Suprapubic skin (tissue), 4 donors: ENCODE data around the gene CPPED1. TPM values are rescaled to one million over a fixed set of nuclear protein-coding genes. Genes with fewer than 3 reads are reported as not detected.

Experiments
- DNase-seq, 2 donors: peaks; one replicate each; pipeline ENCODE4 v3.0.0-alpha.2; 2019; ENCODE audit warnings: low spot score in 2 of 2
- H3K27ac ChIP-seq: fragments of 200-600 bp; sonication (generic); one replicate; pipeline ENCODE4 v1.5.1; 2019
- H3K27me3 ChIP-seq: fragments of 200-600 bp; sonication (generic); one replicate; pipeline ENCODE4 v1.5.1; 2019
- H3K36me3 ChIP-seq: fragments of 200-600 bp; sonication (generic); one replicate; pipeline ENCODE4 v1.5.1; 2019
- H3K4me1 ChIP-seq: fragments of 200-600 bp; sonication (generic); one replicate; pipeline ENCODE4 v1.5.1; 2019
- H3K4me3 ChIP-seq: fragments of 200-600 bp; sonication (generic); one replicate; pipeline ENCODE4 v1.5.1; 2019; ENCODE audit warnings: mild to moderate bottlenecking
- H3K9me3 ChIP-seq: fragments of 200-600 bp; sonication (generic); one replicate; pipeline ENCODE4 v1.5.1; 2019
- CTCF ChIP-seq, 2 donors: fragments of 200-600 bp in 1 of 2; fragments of 450-650 bp in 1 of 2; sonication (generic) in 1 of 2; IDR thresholded peaks; one replicate each; pipeline ENCODE4 v1.5.1; 2016 to 2019; ENCODE audit warnings: antibody characterized with exemption in 2 of 2, mild to moderate bottlenecking in 1 of 2, moderate library complexity in 1 of 2
- EP300 ChIP-seq: sonication (generic); formaldehyde crosslinking; IDR thresholded peaks from one replicate; pipeline ENCODE4 v1.6.1; 2017; ENCODE audit warnings: antibody characterized with exemption
- POLR2A ChIP-seq, 2 donors: fragments of 450-650 bp; IDR thresholded peaks; one replicate each; pipeline ENCODE4 v1.6.1; 2017; ENCODE audit warnings: antibody characterized with exemption in 2 of 2, mild to moderate bottlenecking in 2 of 2, moderate library complexity in 2 of 2
- POLR2AphosphoS5 ChIP-seq, 3 donors: sonication (generic); formaldehyde crosslinking; IDR thresholded peaks; one replicate each; pipeline ENCODE4 v1.6.1; 2017; ENCODE audit warnings: antibody characterized with exemption in 3 of 3
- WGBS: methylation state at CpG from one replicate; pipeline ENCODE4 v1.1.5; 2018; 5-methylcytosine and 5-hydroxymethylcytosine counted together
- total RNA-seq, 4 donors: library from RNA; depleted of rRNA; stranded (reverse); fragments of >200 nt; gene quantifications; one replicate each; pipeline ENCODE4 v1.1.0, GENCODE V29; 2016

Gene CPPED1
- total RNA-seq, 4 donors from 2014 or later, result 8.7 to 13.3 (median 10.7) TPM

GRCh38 chr16:12617401-12617819 lies 186.3 kb downstream of the CPPED1 start:
- DNase-seq, result no peak
- no peak overlapping the region for H3K27ac ChIP-seq
- no peaks in the 10 kb centered on the region for H3K27me3 ChIP-seq
- no peak overlapping the region for H3K4me3 ChIP-seq
- TF ChIP-seq CTCF (IDR thresholded peaks at IDR 0.05), result no peak
- TF ChIP-seq POLR2AphosphoS5 (IDR thresholded peaks at IDR 0.05), result no peak
- no peak for TF ChIP-seq POLR2A (IDR thresholded peaks at IDR 0.05)
- TF ChIP-seq EP300, result no peak
- H3K36me3 ChIP-seq, result no peaks in the 10 kb centered on the region
- WGBS, result 70% methylated on average over 9 of the region's 9 CpGs
- H3K4me1 ChIP-seq, result no peaks in the 10 kb centered on the region
- H3K9me3 ChIP-seq, result no peaks in the 10 kb centered on the region

- TF ChIP-seq EP300, result no peak
- no peak for TF ChIP-seq POLR2AphosphoS5 (IDR thresholded peaks at IDR 0.05)
- no peak for TF ChIP-seq POLR2A (IDR thresholded peaks at IDR 0.05)
- no peak for TF ChIP-seq CTCF (IDR thresholded peaks at IDR 0.05)
- no peaks in the 10 kb centered on the region for H3K9me3 ChIP-seq
- H3K4me1 ChIP-seq, result no peaks in the 10 kb centered on the region
- 78% methylated on average over 7 of the region's 7 CpGs for WGBS
- no peak for DNase-seq
- no peak overlapping the region for H3K4me3 ChIP-seq
- H3K36me3 ChIP-seq, result no peaks in the 10 kb centered on the region
- no peak overlapping the region for H3K27ac ChIP-seq
- no peaks in the 10 kb centered on the region for H3K27me3 ChIP-seq
Measured at GRCh38 chr16:12614662-12615278, 188.9 kb downstream of the CPPED1 start.

- H3K27me3 ChIP-seq, result no peaks in the 10 kb centered on the region
- TF ChIP-seq POLR2A (IDR thresholded peaks at IDR 0.05), result no peak
- 88% methylated on average over 14 of the region's 14 CpGs for WGBS
Measured at GRCh38 chr16:12613992-12614661, 189.6 kb downstream of the CPPED1 start.

GRCh38 chr16:12613131-12613991 lies 190.3 kb downstream of the CPPED1 start:
- 49% methylated on average over 15 of the region's 15 CpGs for WGBS
- H3K36me3 ChIP-seq, result no peaks in the 10 kb centered on the region
- no peak for DNase-seq
- no peak overlapping the region for H3K4me3 ChIP-seq
- no peaks in the 10 kb centered on the region for H3K27me3 ChIP-seq
- no peak overlapping the region for H3K27ac ChIP-seq
- no peaks in the 10 kb centered on the region for H3K9me3 ChIP-seq
- TF ChIP-seq CTCF (IDR thresholded peaks at IDR 0.05) (no peak), EP300 (no peak), POLR2AphosphoS5 (IDR thresholded peaks at IDR 0.05) (no peak), POLR2A (IDR thresholded peaks at IDR 0.05) (no peak)
- H3K4me1 ChIP-seq, result no peaks in the 10 kb centered on the region

More at GRCh38 chr16:12613992-12614661, 189.6 kb downstream of the CPPED1 start:
- Histone ChIP-seq H3K4me1 (no peaks in the 10 kb centered on the region), H3K4me3 (no peak overlapping the region), H3K27ac (no peak overlapping the region), H3K36me3 (no peaks in the 10 kb centered on the region), H3K9me3 (no peaks in the 10 kb centered on the region)
- DNase-seq, result no peak

GRCh38 chr16:12612598-12613101 lies 191.0 kb downstream of the CPPED1 start:
- WGBS, result 85% methylated on average over 9 of the region's 9 CpGs
- TF ChIP-seq POLR2AphosphoS5 (IDR thresholded peaks at IDR 0.05) (no peak), POLR2A (IDR thresholded peaks at IDR 0.05) (no peak), EP300 (no peak), CTCF (IDR thresholded peaks at IDR 0.05) (no peak)
- H3K36me3 ChIP-seq, result no peaks in the 10 kb centered on the region
- no peak overlapping the region for H3K4me3 ChIP-seq
- no peak overlapping the region for H3K27ac ChIP-seq
- no peaks in the 10 kb centered on the region for H3K4me1 ChIP-seq
- no peak for DNase-seq
- no peaks in the 10 kb centered on the region for H3K9me3 ChIP-seq
- H3K27me3 ChIP-seq, result no peaks in the 10 kb centered on the region
